Thyroid gland (tissue), 4 donors: ENCODE data around the gene KRTAP29-1. TPM values are rescaled to one million over a fixed set of nuclear protein-coding genes. Genes with fewer than 3 reads are reported as not detected.

Source experiments
- DNase-seq, 2 donors: peaks; one replicate each; pipeline ENCODE4 v3.0.0-alpha.2; 2019
- H3K27ac ChIP-seq, 3 donors: fragments of 200-600 bp; sonication (generic); 1 replicate in 2 of 3; 2 replicates in 1 of 3; pipeline ENCODE4 v1.5.1; 2016 to 2019; ENCODE audit warnings: mild to moderate bottlenecking in 1 of 3, moderate library complexity in 1 of 3
- H3K27me3 ChIP-seq: fragments of 200-600 bp; sonication (generic); one replicate; pipeline ENCODE4 v1.5.1; 2019
- H3K36me3 ChIP-seq, 2 donors: fragments of 200-600 bp; sonication (generic); one replicate each; pipeline ENCODE4 v1.5.1; 2016 to 2019
- H3K4me1 ChIP-seq, 2 donors: fragments of 200-600 bp; sonication (generic); one replicate each; pipeline ENCODE4 v1.5.1; 2017 to 2019
- H3K4me3 ChIP-seq, 3 donors: fragments of 200-600 bp; sonication (generic); replicated peaks in 1 of 3; 1 replicate in 2 of 3; 2 replicates in 1 of 3; pipeline ENCODE4 v1.5.1; 2016; ENCODE audit warnings: mild to moderate bottlenecking in 1 of 3
- H3K9me3 ChIP-seq: fragments of 200-600 bp; sonication (generic); one replicate; pipeline ENCODE4 v1.5.1; 2017
- POLR2A ChIP-seq, 2 donors: fragments of 450-650 bp; IDR thresholded peaks; one replicate each; pipeline ENCODE4 v1.6.1; 2017; ENCODE audit warnings: antibody characterized with exemption in 2 of 2, mild to moderate bottlenecking in 2 of 2, moderate library complexity in 1 of 2
- WGBS, 2 donors: methylation state at CpG; one replicate each; pipeline ENCODE4 v1.1.5; 2017; 5-methylcytosine and 5-hydroxymethylcytosine counted together
- intact Hi-C: fragments of 100-400 bp; cut with DNase I; formaldehyde crosslinking; loops from one replicate; pipeline ENCODE4 v1.15.1; 2023
- total RNA-seq, 4 donors: library from RNA; depleted of rRNA; stranded (reverse); fragments of >200 nt; gene quantifications; one replicate each; pipeline ENCODE4 v1.2.3, GENCODE V29; 2016
- TF ChIP-seq, protein P1 (sequence below), 6 experiments: fragments of 200-600 bp in 3 of 6; fragments of 450-650 bp in 3 of 6; sonication (generic) in 3 of 6; IDR thresholded peaks; one replicate each; pipeline ENCODE4 v1.5.1; 2016 to 2019; ENCODE audit warnings: antibody characterized with exemption in 6 of 6, mild to moderate bottlenecking in 2 of 6, inconsistent platforms in 1 of 6, moderate library complexity in 1 of 6

The KRTAP29-1 gene
- total RNA-seq, 4 donors from 2014 or later: not detected

GRCh38 chr17:41338961-41339485 lies 36.4 kb upstream of the KRTAP29-1 start:
- H3K9me3 ChIP-seq: no peaks in the 10 kb centered on the region
- no peaks in the 10 kb centered on the region for H3K27me3 ChIP-seq
- 29 to 33% methylated on average over 5 of the region's 5 CpGs for WGBS, 2 donors
- no peak overlapping the region for H3K4me3 ChIP-seq
- H3K36me3 ChIP-seq: no peaks in the 10 kb centered on the region
- peak; percentile 8 to 12 for DNase-seq
- H3K4me1 ChIP-seq: no peaks in the 10 kb centered on the region
- intact Hi-C loops: no loop called here
- H3K27ac ChIP-seq: no peak overlapping the region
- no peak for TF ChIP-seq POLR2A (IDR thresholded peaks at IDR 0.05)
- TF ChIP-seq, protein P1, sequence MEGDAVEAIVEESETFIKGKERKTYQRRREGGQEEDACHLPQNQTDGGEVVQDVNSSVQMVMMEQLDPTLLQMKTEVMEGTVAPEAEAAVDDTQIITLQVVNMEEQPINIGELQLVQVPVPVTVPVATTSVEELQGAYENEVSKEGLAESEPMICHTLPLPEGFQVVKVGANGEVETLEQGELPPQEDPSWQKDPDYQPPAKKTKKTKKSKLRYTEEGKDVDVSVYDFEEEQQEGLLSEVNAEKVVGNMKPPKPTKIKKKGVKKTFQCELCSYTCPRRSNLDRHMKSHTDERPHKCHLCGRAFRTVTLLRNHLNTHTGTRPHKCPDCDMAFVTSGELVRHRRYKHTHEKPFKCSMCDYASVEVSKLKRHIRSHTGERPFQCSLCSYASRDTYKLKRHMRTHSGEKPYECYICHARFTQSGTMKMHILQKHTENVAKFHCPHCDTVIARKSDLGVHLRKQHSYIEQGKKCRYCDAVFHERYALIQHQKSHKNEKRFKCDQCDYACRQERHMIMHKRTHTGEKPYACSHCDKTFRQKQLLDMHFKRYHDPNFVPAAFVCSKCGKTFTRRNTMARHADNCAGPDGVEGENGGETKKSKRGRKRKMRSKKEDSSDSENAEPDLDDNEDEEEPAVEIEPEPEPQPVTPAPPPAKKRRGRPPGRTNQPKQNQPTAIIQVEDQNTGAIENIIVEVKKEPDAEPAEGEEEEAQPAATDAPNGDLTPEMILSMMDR (IDR thresholded peaks at IDR 0.05): no peak

- no peak for DNase-seq
- no peaks in the 10 kb centered on the region for H3K36me3 ChIP-seq
- no peaks in the 10 kb centered on the region for H3K4me1 ChIP-seq
- 93% methylated on average over 1 of the region's 1 CpG for WGBS, 2 donors
- TF ChIP-seq, protein P1 (IDR thresholded peaks at IDR 0.05): no peak
- TF ChIP-seq POLR2A (IDR thresholded peaks at IDR 0.05): no peak
- no peak overlapping the region for H3K27ac ChIP-seq
- intact Hi-C loops: no loop called here
- no peaks in the 10 kb centered on the region for H3K9me3 ChIP-seq
- H3K4me3 ChIP-seq: no peak overlapping the region
- no peaks in the 10 kb centered on the region for H3K27me3 ChIP-seq
Measured at GRCh38 chr17:41335747-41336146, 33.1 kb upstream of the KRTAP29-1 start.

DNA sequence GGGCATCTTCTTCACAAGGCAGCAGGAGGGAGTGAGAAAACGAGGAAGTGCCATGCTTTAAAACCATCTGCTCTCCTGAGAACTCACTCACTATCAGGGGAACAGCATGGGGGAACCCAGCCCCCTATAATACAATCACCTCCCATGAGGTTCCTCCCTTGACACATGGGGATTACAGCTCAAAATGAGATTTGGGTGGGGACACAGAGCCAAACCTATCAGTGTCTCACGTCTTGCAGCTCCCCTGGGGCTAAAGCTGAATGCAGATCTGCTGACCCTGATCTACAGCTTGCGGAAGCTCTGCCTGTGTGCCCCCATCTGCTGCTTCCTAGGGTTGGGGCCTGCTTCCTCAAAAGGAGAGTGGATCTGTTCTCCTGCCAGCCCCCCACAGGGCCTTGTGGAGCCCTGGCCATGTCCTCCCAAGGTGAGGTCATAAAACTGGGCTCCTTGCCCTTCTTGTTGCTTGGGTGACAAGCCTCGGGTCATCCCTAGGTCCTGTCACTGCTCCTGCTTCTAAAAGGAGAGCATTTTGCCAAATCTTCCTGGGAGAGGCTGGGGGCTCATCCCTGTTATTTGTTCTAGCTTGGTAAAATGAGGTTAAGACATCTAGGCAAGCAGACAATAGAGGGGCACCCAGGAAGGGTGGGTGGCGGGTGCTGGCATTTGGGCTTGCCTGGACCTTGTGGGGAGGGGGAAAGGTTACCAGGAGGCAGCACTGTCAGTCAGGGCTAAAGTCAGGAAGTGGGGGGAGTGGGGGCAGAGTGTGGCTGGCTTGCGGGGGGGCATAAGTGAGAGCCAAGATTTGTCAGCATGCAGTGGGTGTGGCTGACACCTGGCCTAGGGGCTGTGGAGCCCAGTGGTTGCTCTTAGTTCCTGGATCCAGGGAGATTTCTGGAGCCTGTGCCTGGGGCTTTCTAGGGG lies 32.0 kb upstream of the KRTAP29-1 start:
- Histone ChIP-seq H3K27ac (no peak overlapping the region), H3K27me3 (no peaks in the 10 kb centered on the region), H3K4me1 (no peaks in the 10 kb centered on the region), H3K36me3 (no peaks in the 10 kb centered on the region), H3K9me3 (no peaks in the 10 kb centered on the region), H3K4me3 (no peak overlapping the region)
- WGBS, 2 donors: 81 to 90% methylated on average over 5 to 6 of the region's 6 CpGs
- intact Hi-C loops: no loop called here
- TF ChIP-seq, protein P1 (IDR thresholded peaks at IDR 0.05): no peak
- no peak for DNase-seq

DNA sequence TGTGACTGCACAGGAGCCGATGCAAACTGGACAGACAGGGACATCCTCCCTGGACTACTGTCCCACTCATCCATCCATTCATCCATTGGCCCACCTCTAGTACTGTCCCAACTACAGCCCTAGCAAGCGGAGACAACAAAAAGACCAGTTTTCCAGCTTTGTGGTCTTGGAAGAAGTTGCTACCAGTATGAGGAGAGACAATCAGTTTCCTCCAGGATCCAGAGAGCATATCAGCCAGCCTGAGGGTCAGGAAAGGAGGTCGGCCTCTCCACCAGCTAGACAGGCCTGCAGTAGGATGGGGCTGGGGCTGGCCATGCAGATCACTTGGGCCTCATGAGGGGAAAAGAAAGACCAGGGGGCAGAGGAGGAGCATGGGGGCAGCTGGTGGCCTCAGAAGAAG lies 31.2 kb upstream of the KRTAP29-1 start:
- Histone ChIP-seq H3K27ac (no peak overlapping the region), H3K36me3 (no peaks in the 10 kb centered on the region), H3K27me3 (no peaks in the 10 kb centered on the region), H3K4me3 (no peak overlapping the region), H3K4me1 (no peaks in the 10 kb centered on the region), H3K9me3 (no peaks in the 10 kb centered on the region)
- intact Hi-C loops: no loop called here
- DNase-seq: no peak
- 98 to 100% methylated on average over 3 of the region's 3 CpGs for WGBS, 2 donors
- TF ChIP-seq POLR2A (IDR thresholded peaks at IDR 0.05): no peak

- no peaks in the 10 kb centered on the region for H3K27me3 ChIP-seq
- no peaks in the 10 kb centered on the region for H3K36me3 ChIP-seq
- no peak overlapping the region for H3K27ac ChIP-seq
- H3K9me3 ChIP-seq: no peaks in the 10 kb centered on the region
- H3K4me3 ChIP-seq: no peak overlapping the region
- no peak for DNase-seq
- H3K4me1 ChIP-seq: no peaks in the 10 kb centered on the region
- 91 to 100% methylated on average over 5 of the region's 5 CpGs for WGBS, 2 donors
- TF ChIP-seq POLR2A (IDR thresholded peaks at IDR 0.05): no peak
- TF ChIP-seq, protein P1 (IDR thresholded peaks at IDR 0.05): no peak
- intact Hi-C loops: no loop called here
Measured at GRCh38 chr17:41333098-41333497, 30.4 kb upstream of the KRTAP29-1 start.
